DOHH2 (cell line): Measurements from ENCODE around the gene DTX4.

Experiments used
- H3F3A ChIP-seq: fragments of 200-600 bp; sonication (generic), shearing (Covaris generic); 2 replicates; pipeline ENCODE4 v1.6.0; 2016; ENCODE audit warnings: antibody characterized with exemption, mild to moderate bottlenecking; ENCODE audit not compliant: control insufficient read depth, insufficient read depth
- H3K27ac ChIP-seq: fragments of 200-600 bp; sonication (generic); 2 replicates; pipeline ENCODE4 v1.5.1; 2014; ENCODE audit warnings: low read depth, mild to moderate bottlenecking, low read length, moderate library complexity
- H3K27me3 ChIP-seq: fragments of 200-600 bp; sonication (generic); 2 replicates; pipeline ENCODE4 v1.6.1; 2014; ENCODE audit warnings: mild to moderate bottlenecking, low read length, mixed read lengths; ENCODE audit not compliant: control insufficient read depth
- H3K36me3 ChIP-seq: fragments of 200-600 bp; sonication (generic); 2 replicates; pipeline ENCODE4 v1.6.1; 2014; ENCODE audit warnings: mild to moderate bottlenecking, low read length, moderate library complexity, mixed read lengths; ENCODE audit not compliant: control insufficient read depth
- H3K4me1 ChIP-seq: fragments of 200-600 bp; sonication (generic); 2 replicates; pipeline ENCODE4 v1.6.1; 2014; ENCODE audit warnings: mild to moderate bottlenecking, low read length, mixed read lengths; ENCODE audit not compliant: control insufficient read depth
- H3K4me2 ChIP-seq: fragments of 200-600 bp; sonication (generic); 2 replicates; pipeline ENCODE4 v1.6.0; 2014; ENCODE audit warnings: mild to moderate bottlenecking, low read length, moderate library complexity
- H3K4me3 ChIP-seq: fragments of 200-600 bp; sonication (generic); 2 replicates; pipeline ENCODE4 v1.5.1; 2014; ENCODE audit warnings: mild to moderate bottlenecking, low read length, mixed read lengths
- H3K79me2 ChIP-seq: fragments of 200-600 bp; sonication (generic); 2 replicates; pipeline ENCODE4 v1.6.1; 2014; ENCODE audit warnings: mild to moderate bottlenecking, low read length, mixed read lengths; ENCODE audit not compliant: control insufficient read depth
- H3K9me2 ChIP-seq: fragments of 200-600 bp; sonication (generic); replicated peaks from 2 replicates; pipeline ENCODE4 v1.6.1; 2014; ENCODE audit warnings: mild to moderate bottlenecking, low read length, mixed read lengths; ENCODE audit not compliant: control insufficient read depth
- H3K9me3 ChIP-seq: fragments of 200-600 bp; sonication (generic); 2 replicates; pipeline ENCODE4 v1.6.1; 2014; ENCODE audit warnings: antibody characterized with exemption, low read length, mixed read lengths; ENCODE audit not compliant: control insufficient read depth, insufficient read depth
- H4K20me1 ChIP-seq: fragments of 200-600 bp; sonication (generic); 2 replicates; pipeline ENCODE4 v1.6.0; 2014; ENCODE audit warnings: low read depth, mild to moderate bottlenecking, antibody characterized with exemption, low read length, moderate library complexity; ENCODE audit not compliant: control insufficient read depth, insufficient read depth
- EZH2phosphoT487 ChIP-seq: fragments of 200-600 bp; sonication (generic); IDR thresholded peaks from 2 replicates; pipeline ENCODE4 v1.6.1; 2017; ENCODE audit warnings: borderline replicate concordance, mild to moderate bottlenecking, antibody characterized with exemption, low read length, moderate library complexity, mixed read lengths
- TF ChIP-seq, protein P1 (sequence below): fragments of 200-600 bp; sonication (generic); IDR thresholded peaks from one replicate; pipeline ENCODE4 v1.5.1; 2014; ENCODE audit warnings: antibody characterized with exemption, mild to moderate bottlenecking, low read depth, low read length; ENCODE audit not compliant: poor library complexity, severe bottlenecking

The DTX4 gene

DNA sequence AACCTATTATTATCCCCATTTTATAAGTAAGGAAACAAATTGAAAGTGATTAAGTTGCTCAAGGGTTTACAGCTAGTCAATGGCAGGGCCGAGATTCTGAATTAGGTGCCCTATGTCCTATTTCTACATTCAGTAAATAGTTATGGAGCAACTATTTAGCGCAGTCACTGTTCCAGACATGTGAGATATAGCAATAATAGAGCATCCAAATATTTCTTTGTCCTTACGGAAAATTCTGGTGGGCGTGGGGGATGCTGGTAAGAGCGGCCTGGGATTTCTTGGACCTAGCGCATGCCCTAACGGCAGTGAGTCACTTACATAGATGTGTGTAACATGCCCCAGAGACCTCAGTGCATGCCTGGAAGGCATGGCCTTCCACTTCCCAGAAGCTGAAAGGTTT lies 4.4 kb downstream of the DTX4 start:
- no peaks in the 10 kb centered on the region for H3F3A ChIP-seq
- no peaks in the 10 kb centered on the region; the same call in 1 of the 2 replicates for H4K20me1 ChIP-seq

DNA sequence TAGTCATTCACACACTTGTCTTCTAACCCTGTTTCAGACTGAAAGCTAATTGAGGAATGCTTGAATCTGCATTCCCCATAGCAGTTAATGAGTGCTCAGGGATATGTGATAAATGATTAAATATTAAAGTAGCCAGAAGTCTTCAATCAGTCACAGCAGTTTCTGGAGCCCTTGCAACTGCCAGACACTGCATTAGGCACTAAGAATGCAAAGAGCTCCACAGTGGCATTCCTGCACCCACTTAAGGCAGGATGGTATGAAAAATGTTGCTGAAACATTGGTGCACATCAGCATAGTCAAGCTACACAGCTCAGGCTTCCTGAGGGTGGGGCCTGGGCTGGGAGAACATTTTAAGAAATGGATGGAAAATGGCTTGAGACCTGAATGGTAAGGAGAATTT lies 6.5 kb downstream of the DTX4 start:
- Histone ChIP-seq H3K27me3 (peaks cover 24% of the 10 kb centered on the region), H3K4me3 (no peak overlapping the region), H3K79me2 (no peaks in the 10 kb centered on the region), H3K4me2 (no peak overlapping the region), H3F3A (no peaks in the 10 kb centered on the region), H3K27ac (no peak overlapping the region), H3K9me3 (peaks cover 18% of the 10 kb centered on the region), H3K4me1 (peaks cover 8% of the 10 kb centered on the region), H4K20me1 (no peaks in the 10 kb centered on the region; the same call in 1 of the 2 replicates), H3K9me2 (no peaks in the 10 kb centered on the region), H3K36me3 (no peaks in the 10 kb centered on the region)
- TF ChIP-seq, protein P1, sequence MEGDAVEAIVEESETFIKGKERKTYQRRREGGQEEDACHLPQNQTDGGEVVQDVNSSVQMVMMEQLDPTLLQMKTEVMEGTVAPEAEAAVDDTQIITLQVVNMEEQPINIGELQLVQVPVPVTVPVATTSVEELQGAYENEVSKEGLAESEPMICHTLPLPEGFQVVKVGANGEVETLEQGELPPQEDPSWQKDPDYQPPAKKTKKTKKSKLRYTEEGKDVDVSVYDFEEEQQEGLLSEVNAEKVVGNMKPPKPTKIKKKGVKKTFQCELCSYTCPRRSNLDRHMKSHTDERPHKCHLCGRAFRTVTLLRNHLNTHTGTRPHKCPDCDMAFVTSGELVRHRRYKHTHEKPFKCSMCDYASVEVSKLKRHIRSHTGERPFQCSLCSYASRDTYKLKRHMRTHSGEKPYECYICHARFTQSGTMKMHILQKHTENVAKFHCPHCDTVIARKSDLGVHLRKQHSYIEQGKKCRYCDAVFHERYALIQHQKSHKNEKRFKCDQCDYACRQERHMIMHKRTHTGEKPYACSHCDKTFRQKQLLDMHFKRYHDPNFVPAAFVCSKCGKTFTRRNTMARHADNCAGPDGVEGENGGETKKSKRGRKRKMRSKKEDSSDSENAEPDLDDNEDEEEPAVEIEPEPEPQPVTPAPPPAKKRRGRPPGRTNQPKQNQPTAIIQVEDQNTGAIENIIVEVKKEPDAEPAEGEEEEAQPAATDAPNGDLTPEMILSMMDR: no peak
- TF ChIP-seq EZH2phosphoT487: no peak

More for the DNA sequence above, 4.4 kb downstream of the DTX4 start:
- peaks cover 18% of the 10 kb centered on the region for H3K9me3 ChIP-seq
- no peaks in the 10 kb centered on the region for H3K9me2 ChIP-seq
- H3K4me1 ChIP-seq: peaks cover 18% of the 10 kb centered on the region
- H3K4me3 ChIP-seq: no peak overlapping the region
- TF ChIP-seq, protein P1: no peak
- no peak for TF ChIP-seq EZH2phosphoT487
- H3K4me2 ChIP-seq: no peak overlapping the region
- H3K27ac ChIP-seq: no peak overlapping the region
- H3K79me2 ChIP-seq: no peaks in the 10 kb centered on the region
- no peaks in the 10 kb centered on the region for H3K36me3 ChIP-seq
- H3K27me3 ChIP-seq: peaks cover 34% of the 10 kb centered on the region

DNA sequence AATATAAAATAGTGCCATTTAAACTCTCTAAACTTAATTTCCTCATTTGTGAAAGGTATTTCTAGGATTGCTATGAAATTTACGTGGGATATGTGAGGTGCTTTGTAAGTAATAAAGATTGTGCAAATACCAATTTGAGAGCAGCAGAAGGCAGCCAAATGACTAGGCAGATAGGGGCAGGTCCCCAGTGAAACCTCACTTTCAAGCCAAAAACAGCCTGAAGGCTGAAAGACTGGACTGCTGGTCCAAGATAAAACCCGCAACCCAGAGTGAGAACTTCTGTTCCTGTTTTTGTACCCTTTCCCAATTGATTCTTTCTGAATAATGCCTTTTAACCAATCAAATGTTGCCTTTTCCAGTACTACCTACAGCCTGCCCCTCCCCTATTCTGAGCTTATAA lies 7.2 kb downstream of the DTX4 start:
- H3K27me3 ChIP-seq: peaks cover 17% of the 10 kb centered on the region
- H3K4me1 ChIP-seq: peaks cover under 1% of the 10 kb centered on the region; the same call in 1 of the 2 replicates
- no peaks in the 10 kb centered on the region for H3K79me2 ChIP-seq
- peaks cover 18% of the 10 kb centered on the region for H3K9me3 ChIP-seq
- no peak for TF ChIP-seq EZH2phosphoT487
- TF ChIP-seq, protein P1: no peak
- no peak overlapping the region for H3K27ac ChIP-seq
- H3K36me3 ChIP-seq: no peaks in the 10 kb centered on the region
- no peaks in the 10 kb centered on the region; the same call in 1 of the 2 replicates for H4K20me1 ChIP-seq
- H3K4me2 ChIP-seq: no peak overlapping the region
- no peaks in the 10 kb centered on the region for H3K9me2 ChIP-seq
- no peaks in the 10 kb centered on the region for H3F3A ChIP-seq
- H3K4me3 ChIP-seq: no peak overlapping the region
